Testis (tissue), 3 donors: ENCODE measurements around the gene ADAMTS16. TPM values are rescaled to one million over a fixed set of nuclear protein-coding genes. Genes with fewer than 3 reads are reported as not detected.

ENCODE experiments used
- DNase-seq: peaks from one replicate; pipeline ENCODE4 v3.0.0-alpha.2; 2019
- H3K27ac ChIP-seq, 2 donors: fragments of 200-600 bp; sonication (generic); one replicate each; pipeline ENCODE4 v1.5.1; 2019
- H3K27me3 ChIP-seq: fragments of 200-600 bp; sonication (generic); one replicate; pipeline ENCODE4 v1.5.1; 2019
- H3K36me3 ChIP-seq: fragments of 200-600 bp; sonication (generic); one replicate; pipeline ENCODE4 v1.5.1; 2017; ENCODE audit warnings: low read depth; ENCODE audit errors: missing control alignments
- H3K4me1 ChIP-seq: fragments of 200-600 bp; sonication (generic); one replicate; pipeline ENCODE4 v1.5.1; 2019
- H3K4me3 ChIP-seq, 2 donors: fragments of 200-600 bp; sonication (generic); one replicate each; pipeline ENCODE4 v1.5.1; 2017 to 2019
- H3K9me3 ChIP-seq: fragments of 200-600 bp; sonication (generic); one replicate; pipeline ENCODE4 v1.5.1; 2017
- POLR2A ChIP-seq: fragments of 450-650 bp; IDR thresholded peaks from one replicate; pipeline ENCODE4 v1.6.1; 2017; ENCODE audit warnings: antibody characterized with exemption, mild to moderate bottlenecking, moderate library complexity
- WGBS, 2 donors: methylation state at CpG; one replicate each; pipeline ENCODE4 v1.1.5; 2018; 5-methylcytosine and 5-hydroxymethylcytosine counted together
- intact Hi-C: fragments of 100-400 bp; cut with DNase I; formaldehyde crosslinking; loops from one replicate; pipeline ENCODE4 v1.15.1; 2023; ENCODE audit warnings: low total_unique reads
- polyA plus RNA-seq: library from polyadenylated mRNA; stranded (reverse); fragments of 350-450 nt; fragmentation: Illumina TruSeq; extraction: RNeasy Lipid Tissue Mini Kit (QIAGEN cat#74804); gene quantifications from one replicate; pipeline ENCODE4 v1.2.3, GENCODE V29; 2014; ENCODE audit warnings: low read depth, low replicate concordance; ENCODE audit not compliant: insufficient read depth
- total RNA-seq, 2 donors: library from RNA; depleted of rRNA; stranded (reverse); fragments of >200 nt; gene quantifications; one replicate each; pipeline ENCODE4 v1.2.3, GENCODE V29; 2016
- TF ChIP-seq, protein P1 (sequence below), 3 experiments: fragments of 450-650 bp in 2 of 3; fragments of 200-600 bp in 1 of 3; sonication (generic) in 1 of 3; IDR thresholded peaks; one replicate each; pipeline ENCODE4 v1.5.1; 2016 to 2019; ENCODE audit warnings: antibody characterized with exemption in 3 of 3, mild to moderate bottlenecking in 2 of 3, moderate library complexity in 1 of 3

The ADAMTS16 gene
- total and polyA plus RNA-seq, 3 donors from 2014 or later, result 0.16 to 4.7 (median 0.37) TPM

- H3K36me3 ChIP-seq, result no peaks in the 10 kb centered on the region
- TF ChIP-seq POLR2A, result no peak
- TF ChIP-seq, protein P1, sequence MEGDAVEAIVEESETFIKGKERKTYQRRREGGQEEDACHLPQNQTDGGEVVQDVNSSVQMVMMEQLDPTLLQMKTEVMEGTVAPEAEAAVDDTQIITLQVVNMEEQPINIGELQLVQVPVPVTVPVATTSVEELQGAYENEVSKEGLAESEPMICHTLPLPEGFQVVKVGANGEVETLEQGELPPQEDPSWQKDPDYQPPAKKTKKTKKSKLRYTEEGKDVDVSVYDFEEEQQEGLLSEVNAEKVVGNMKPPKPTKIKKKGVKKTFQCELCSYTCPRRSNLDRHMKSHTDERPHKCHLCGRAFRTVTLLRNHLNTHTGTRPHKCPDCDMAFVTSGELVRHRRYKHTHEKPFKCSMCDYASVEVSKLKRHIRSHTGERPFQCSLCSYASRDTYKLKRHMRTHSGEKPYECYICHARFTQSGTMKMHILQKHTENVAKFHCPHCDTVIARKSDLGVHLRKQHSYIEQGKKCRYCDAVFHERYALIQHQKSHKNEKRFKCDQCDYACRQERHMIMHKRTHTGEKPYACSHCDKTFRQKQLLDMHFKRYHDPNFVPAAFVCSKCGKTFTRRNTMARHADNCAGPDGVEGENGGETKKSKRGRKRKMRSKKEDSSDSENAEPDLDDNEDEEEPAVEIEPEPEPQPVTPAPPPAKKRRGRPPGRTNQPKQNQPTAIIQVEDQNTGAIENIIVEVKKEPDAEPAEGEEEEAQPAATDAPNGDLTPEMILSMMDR (IDR thresholded peaks at IDR 0.05), result no peak
- no peak overlapping the region for H3K4me3 ChIP-seq
- no peaks in the 10 kb centered on the region for H3K9me3 ChIP-seq
- no peaks in the 10 kb centered on the region for H3K27me3 ChIP-seq
- no peak overlapping the region for H3K27ac ChIP-seq
- no peak for DNase-seq
- intact Hi-C loops, result no loop called here
- no peaks in the 10 kb centered on the region for H3K4me1 ChIP-seq
- 93 to 100% methylated on average over 1 of the region's 1 CpG for WGBS, 2 donors
Observed at GRCh38 chr5:5294429-5294828, 154.3 kb downstream of the ADAMTS16 start.

- intact Hi-C loops, result no loop called here
- no peak for DNase-seq
- H3K27ac ChIP-seq, result no peak overlapping the region
Observed at GRCh38 chr5:5295351-5295750, 155.2 kb downstream of the ADAMTS16 start.

DNA sequence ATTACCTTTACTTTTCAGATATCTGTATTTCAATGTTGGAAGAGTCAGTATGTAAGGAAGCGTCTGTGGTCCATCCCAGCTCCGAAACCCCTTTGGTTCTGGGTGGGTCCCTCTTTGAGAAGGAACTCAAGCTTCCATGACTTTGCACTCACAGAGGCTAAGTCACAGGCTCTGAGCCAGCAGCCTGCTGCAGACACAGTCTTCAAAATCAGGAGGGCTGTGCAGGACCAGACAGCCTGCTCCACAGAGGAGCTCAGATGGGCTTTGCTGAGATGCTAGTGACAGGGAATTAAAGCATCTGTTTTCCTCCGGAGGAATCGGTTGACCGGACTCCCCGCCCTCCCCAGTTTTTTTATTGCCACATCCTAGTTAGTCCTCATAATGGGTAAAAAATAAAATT, 155.9 kb downstream of the ADAMTS16 start:
- DNase-seq, result no peak
- TF ChIP-seq, protein P1 (IDR thresholded peaks at IDR 0.05), result no peak
- TF ChIP-seq POLR2A, result no peak
- no peaks in the 10 kb centered on the region for H3K4me1 ChIP-seq
- H3K36me3 ChIP-seq, result no peaks in the 10 kb centered on the region
- no peak overlapping the region for H3K4me3 ChIP-seq
- WGBS, 2 donors, result 90 to 96% methylated on average over 6 of the region's 6 CpGs
- H3K27me3 ChIP-seq, result no peaks in the 10 kb centered on the region
- H3K9me3 ChIP-seq, result no peaks in the 10 kb centered on the region
- H3K27ac ChIP-seq, result no peak overlapping the region
- intact Hi-C loops, result no loop called here

More at GRCh38 chr5:5295351-5295750, 155.2 kb downstream of the ADAMTS16 start:
- Histone ChIP-seq H3K9me3 (no peaks in the 10 kb centered on the region), H3K4me3 (no peak overlapping the region), H3K4me1 (no peaks in the 10 kb centered on the region), H3K36me3 (no peaks in the 10 kb centered on the region), H3K27me3 (no peaks in the 10 kb centered on the region)
- TF ChIP-seq POLR2A, result no peak
- TF ChIP-seq, protein P1 (IDR thresholded peaks at IDR 0.05), result no peak
- 89% methylated on average over 4 of the region's 4 CpGs for WGBS, 2 donors

GRCh38 chr5:5297432-5298067, 157.4 kb downstream of the ADAMTS16 start:
- intact Hi-C loops, result no loop called here
- Histone ChIP-seq H3K27ac (no peak overlapping the region), H3K4me3 (no peak overlapping the region), H3K4me1 (no peaks in the 10 kb centered on the region), H3K9me3 (no peaks in the 10 kb centered on the region), H3K36me3 (no peaks in the 10 kb centered on the region), H3K27me3 (no peaks in the 10 kb centered on the region)
- no peak for DNase-seq
- no peak for TF ChIP-seq POLR2A
- TF ChIP-seq, protein P1 (IDR thresholded peaks at IDR 0.05), result no peak
- 66 to 72% methylated on average over 9 of the region's 9 CpGs for WGBS, 2 donors

DNA sequence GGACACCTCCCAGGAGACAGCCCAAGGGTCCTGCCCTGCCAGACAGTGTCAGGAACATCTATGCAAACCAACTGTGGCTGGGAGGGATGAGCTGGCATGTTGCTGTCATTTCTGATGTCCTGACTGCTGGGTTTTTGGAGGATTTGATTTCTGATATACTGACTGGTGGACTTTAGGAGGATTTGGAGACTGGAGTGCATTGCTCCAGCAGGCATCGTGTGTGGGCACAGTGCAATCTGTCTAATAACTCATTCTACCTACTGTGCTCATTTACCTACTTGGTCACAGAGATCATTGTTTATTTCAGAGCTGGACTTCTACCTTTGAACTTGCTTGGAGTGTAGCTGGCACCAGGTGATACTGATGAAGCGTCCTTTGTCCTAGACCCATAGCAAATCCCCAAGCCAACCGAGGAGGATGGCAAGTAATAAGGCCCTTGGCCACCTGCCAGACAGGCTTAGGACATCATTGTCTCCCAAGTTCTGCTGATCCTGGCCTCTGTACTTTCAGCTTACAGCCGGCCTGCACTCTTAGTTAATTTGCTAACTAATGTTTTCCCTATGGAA, 158.0 kb downstream of the ADAMTS16 start:
- Histone ChIP-seq H3K4me1 (no peaks in the 10 kb centered on the region), H3K4me3 (no peak overlapping the region), H3K27ac (no peak overlapping the region), H3K36me3 (no peaks in the 10 kb centered on the region), H3K9me3 (no peaks in the 10 kb centered on the region), H3K27me3 (no peaks in the 10 kb centered on the region)
- no peak for TF ChIP-seq POLR2A
- TF ChIP-seq, protein P1 (IDR thresholded peaks at IDR 0.05), result no peak
- DNase-seq, result no peak
- WGBS, 2 donors, result 84 to 90% methylated on average over 4 of the region's 4 CpGs
- intact Hi-C loops, result no loop called here
